HepG2 (cell line): ENCODE data around the gene ABHD1. TPM values are rescaled to one million over a fixed set of nuclear protein-coding genes. Genes with fewer than 3 reads are reported as not detected.
A peak's percentile ranks its signal among the peaks of the same experiment; 100 is the strongest.

Experiments
- HIVEP1 ChIP-seq: sonication (generic); formaldehyde crosslinking; IDR thresholded peaks from 2 replicates; pipeline ENCODE4 v1.4.0; 2020; ENCODE audit warnings: mild to moderate bottlenecking, missing genetic modification reagents
- PCBP1 ChIP-seq: fragments of 200-400 bp; formaldehyde crosslinking; IDR thresholded peaks from 2 replicates; pipeline ENCODE4 v1.6.1; 2017; ENCODE audit warnings: mild to moderate bottlenecking, low read depth, low read length, borderline replicate concordance
- SAFB2 ChIP-seq: sonication (generic); formaldehyde crosslinking; IDR thresholded peaks from 2 replicates; pipeline ENCODE4 v1.5.1; 2020; ENCODE audit warnings: missing genetic modification reagents, low read depth, mild to moderate bottlenecking, borderline replicate concordance
- SIX1 ChIP-seq: sonication (generic); formaldehyde crosslinking; IDR thresholded peaks from 2 replicates; pipeline ENCODE4 v1.4.0; 2020; ENCODE audit warnings: missing genetic modification reagents, borderline replicate concordance
- TOPORS ChIP-seq: sonication (generic); formaldehyde crosslinking; IDR thresholded peaks from 2 replicates; pipeline ENCODE4 v1.8.0; 2023; ENCODE audit warnings: mild to moderate bottlenecking, missing genetic modification reagents
- ZNF318 ChIP-seq: sonication (generic); formaldehyde crosslinking; IDR thresholded peaks from 2 replicates; pipeline ENCODE4 v1.4.0; 2020; ENCODE audit warnings: mild to moderate bottlenecking, missing genetic modification reagents
- ZSCAN25 ChIP-seq: sonication (generic); formaldehyde crosslinking; IDR thresholded peaks from 2 replicates; pipeline ENCODE4 v1.8.0; 2022; ENCODE audit warnings: mild to moderate bottlenecking, missing genetic modification reagents
- polyA plus RNA-seq, 8 experiments: library from polyadenylated mRNA; depleted of rRNA in 3 of 8; stranded (reverse) in 7 of 8; unstranded in 1 of 8; fragments of >200 nt; fragmentation: Illumina TruSeq in 4 of 8; extraction: Trizol in 4 of 8; gene quantifications; 2 replicates each; pipeline versions ENCODE4 v1.2.1 to v1.2.3, GENCODE V29; 2011 to 2016; ENCODE audit warnings: low read depth in 4 of 8, missing spikeins in 1 of 8, mixed read lengths in 1 of 8; ENCODE audit not compliant: insufficient read depth in 1 of 8
- total RNA-seq, 5 experiments: library from RNA; depleted of rRNA; stranded (reverse); fragments of >200 nt; fragmentation: Illumina TruSeq; extraction: Trizol; gene quantifications; 2 replicates each; pipeline ENCODE4 v1.2.3, GENCODE V29; 2016; ENCODE audit warnings: low read depth in 1 of 5
- TF ChIP-seq, protein P1 (sequence below): sonication (generic); formaldehyde crosslinking; IDR thresholded peaks from 2 replicates; pipeline ENCODE4 v1.5.0; 2020; ENCODE audit warnings: mild to moderate bottlenecking, missing genetic modification reagents, borderline replicate concordance
- TF ChIP-seq, protein P2 (sequence below): sonication (generic); formaldehyde crosslinking; IDR thresholded peaks from 2 replicates; pipeline ENCODE4 v1.8.0; 2023; ENCODE audit warnings: mild to moderate bottlenecking, missing genetic modification reagents

The ABHD1 gene
- total and polyA plus RNA-seq, 2 of the 13 experiments (the other 11 are each of a cell fraction or from before 2014, with no cell fraction given), result 0.04 to 0.81 TPM

- peak; percentile 54; the same call in 1 of the 2 replicates for TF ChIP-seq SIX1
- TF ChIP-seq ZSCAN25, result peak; percentile 82
- TF ChIP-seq, protein P1, sequence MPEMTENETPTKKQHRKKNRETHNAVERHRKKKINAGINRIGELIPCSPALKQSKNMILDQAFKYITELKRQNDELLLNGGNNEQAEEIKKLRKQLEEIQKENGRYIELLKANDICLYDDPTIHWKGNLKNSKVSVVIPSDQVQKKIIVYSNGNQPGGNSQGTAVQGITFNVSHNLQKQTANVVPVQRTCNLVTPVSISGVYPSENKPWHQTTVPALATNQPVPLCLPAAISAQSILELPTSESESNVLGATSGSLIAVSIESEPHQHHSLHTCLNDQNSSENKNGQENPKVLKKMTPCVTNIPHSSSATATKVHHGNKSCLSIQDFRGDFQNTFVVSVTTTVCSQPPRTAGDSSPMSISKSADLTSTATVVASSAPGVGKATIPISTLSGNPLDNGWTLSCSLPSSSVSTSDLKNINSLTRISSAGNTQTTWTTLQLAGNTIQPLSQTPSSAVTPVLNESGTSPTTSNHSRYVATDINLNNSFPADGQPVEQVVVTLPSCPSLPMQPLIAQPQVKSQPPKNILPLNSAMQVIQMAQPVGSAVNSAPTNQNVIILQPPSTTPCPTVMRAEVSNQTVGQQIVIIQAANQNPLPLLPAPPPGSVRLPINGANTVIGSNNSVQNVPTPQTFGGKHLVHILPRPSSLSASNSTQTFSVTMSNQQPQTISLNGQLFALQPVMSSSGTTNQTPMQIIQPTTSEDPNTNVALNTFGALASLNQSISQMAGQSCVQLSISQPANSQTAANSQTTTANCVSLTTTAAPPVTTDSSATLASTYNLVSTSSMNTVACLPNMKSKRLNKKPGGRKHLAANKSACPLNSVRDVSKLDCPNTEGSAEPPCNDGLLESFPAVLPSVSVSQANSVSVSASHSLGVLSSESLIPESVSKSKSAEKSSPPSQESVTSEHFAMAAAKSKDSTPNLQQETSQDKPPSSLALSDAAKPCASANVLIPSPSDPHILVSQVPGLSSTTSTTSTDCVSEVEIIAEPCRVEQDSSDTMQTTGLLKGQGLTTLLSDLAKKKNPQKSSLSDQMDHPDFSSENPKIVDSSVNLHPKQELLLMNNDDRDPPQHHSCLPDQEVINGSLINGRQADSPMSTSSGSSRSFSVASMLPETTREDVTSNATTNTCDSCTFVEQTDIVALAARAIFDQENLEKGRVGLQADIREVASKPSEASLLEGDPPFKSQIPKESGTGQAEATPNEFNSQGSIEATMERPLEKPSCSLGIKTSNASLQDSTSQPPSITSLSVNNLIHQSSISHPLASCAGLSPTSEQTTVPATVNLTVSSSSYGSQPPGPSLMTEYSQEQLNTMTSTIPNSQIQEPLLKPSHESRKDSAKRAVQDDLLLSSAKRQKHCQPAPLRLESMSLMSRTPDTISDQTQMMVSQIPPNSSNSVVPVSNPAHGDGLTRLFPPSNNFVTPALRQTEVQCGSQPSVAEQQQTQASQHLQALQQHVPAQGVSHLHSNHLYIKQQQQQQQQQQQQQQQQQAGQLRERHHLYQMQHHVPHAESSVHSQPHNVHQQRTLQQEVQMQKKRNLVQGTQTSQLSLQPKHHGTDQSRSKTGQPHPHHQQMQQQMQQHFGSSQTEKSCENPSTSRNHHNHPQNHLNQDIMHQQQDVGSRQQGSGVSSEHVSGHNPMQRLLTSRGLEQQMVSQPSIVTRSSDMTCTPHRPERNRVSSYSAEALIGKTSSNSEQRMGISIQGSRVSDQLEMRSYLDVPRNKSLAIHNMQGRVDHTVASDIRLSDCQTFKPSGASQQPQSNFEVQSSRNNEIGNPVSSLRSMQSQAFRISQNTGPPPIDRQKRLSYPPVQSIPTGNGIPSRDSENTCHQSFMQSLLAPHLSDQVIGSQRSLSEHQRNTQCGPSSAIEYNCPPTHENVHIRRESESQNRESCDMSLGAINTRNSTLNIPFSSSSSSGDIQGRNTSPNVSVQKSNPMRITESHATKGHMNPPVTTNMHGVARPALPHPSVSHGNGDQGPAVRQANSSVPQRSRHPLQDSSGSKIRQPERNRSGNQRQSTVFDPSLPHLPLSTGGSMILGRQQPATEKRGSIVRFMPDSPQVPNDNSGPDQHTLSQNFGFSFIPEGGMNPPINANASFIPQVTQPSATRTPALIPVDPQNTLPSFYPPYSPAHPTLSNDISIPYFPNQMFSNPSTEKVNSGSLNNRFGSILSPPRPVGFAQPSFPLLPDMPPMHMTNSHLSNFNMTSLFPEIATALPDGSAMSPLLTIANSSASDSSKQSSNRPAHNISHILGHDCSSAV, result 0 out of 2 replicates have a peak, but pooled peaks have one; percentile 51
- TF ChIP-seq PCBP1, result no peak
- peak; percentile 93 for TF ChIP-seq TOPORS
- TF ChIP-seq ZNF318 (CRISPR knock-in tag), result peak; percentile 92; the same call in 1 of the 2 replicates
- peak; percentile 68; the same call in 1 of the 2 replicates for TF ChIP-seq HIVEP1
- TF ChIP-seq, protein P2, sequence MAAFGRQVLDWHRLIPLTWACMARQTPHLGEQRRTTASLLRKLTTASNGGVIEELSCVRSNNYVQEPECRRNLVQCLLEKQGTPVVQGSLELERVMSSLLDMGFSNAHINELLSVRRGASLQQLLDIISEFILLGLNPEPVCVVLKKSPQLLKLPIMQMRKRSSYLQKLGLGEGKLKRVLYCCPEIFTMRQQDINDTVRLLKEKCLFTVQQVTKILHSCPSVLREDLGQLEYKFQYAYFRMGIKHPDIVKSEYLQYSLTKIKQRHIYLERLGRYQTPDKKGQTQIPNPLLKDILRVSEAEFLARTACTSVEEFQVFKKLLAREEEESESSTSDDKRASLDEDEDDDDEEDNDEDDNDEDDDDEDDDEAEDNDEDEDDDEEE, result peak; percentile 96; the same call in 1 of the 2 replicates
- TF ChIP-seq SAFB2 (CRISPR knock-in tag), result no peak; the same call in 1 of the 2 replicates
These were observed 27.6 kb upstream of the ABHD1 start (continued) for GRCh38 chr2:27095745-27096651.
